Liver (tissue), 1 donor: Measurements from ENCODE around the gene MUC6.

Experiments used
- REST ChIP-seq: IDR thresholded peaks from 2 replicates; pipeline ENCODE4 v1.6.1; 2016; ENCODE audit warnings: antibody characterized with exemption, mild to moderate bottlenecking
- YY1 ChIP-seq: IDR thresholded peaks from 2 replicates; pipeline ENCODE4 v1.6.1; 2016; ENCODE audit warnings: antibody characterized with exemption, mild to moderate bottlenecking

DNA sequence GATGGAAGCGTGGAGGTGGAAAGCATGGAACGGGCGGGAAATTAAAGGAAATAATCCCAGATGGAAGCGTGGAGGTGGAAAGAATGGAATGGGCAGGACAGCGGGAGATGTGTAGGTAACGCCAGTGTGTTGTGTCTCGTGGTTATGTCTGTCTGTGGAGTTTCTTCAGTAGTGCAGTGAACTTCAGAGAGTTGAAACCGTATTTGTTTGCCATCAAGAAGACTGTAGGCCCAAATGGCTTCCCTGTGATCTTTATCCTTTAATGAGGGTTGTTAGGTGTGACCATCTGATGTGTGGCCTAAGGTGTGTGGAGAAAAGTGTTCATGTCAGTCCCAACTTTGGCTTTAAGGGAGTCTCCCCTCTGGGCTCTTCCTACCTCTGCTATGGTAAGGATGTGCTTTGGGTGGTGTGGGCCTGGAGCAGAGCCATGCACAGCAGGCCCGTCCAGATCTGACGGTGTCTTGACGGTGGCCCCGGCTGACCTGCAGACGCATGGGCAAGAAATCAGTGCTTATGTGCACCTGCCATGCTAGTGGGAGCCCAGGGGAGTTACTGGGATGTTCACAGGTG is 71.2 kb downstream of the MUC6 start:
- no peak for TF ChIP-seq YY1
- TF ChIP-seq REST: no peak
